Caco-2 (cell line): Measurements from ENCODE around the gene TMEM30B. TPM values are rescaled to one million over a fixed set of nuclear protein-coding genes. Genes with fewer than 3 reads are reported as not detected.

Source experiments
- BruUV-seq: library from RNA; stranded (reverse); fragments of 400-500 nt; replicated peaks from 2 replicates; lab custom pipeline; 2021; lab: Mats Ljungman, UMichigan
- CTCF ChIA-PET: fragments of 300-600 bp; sonication (Branson Sonifier 250); formaldehyde crosslinking; loops from one replicate; lab custom pipeline; 2022; ENCODE audit warnings: antibody characterized with exemption; lab: Charles Lee
- POLR2A ChIA-PET: fragments of 300-600 bp; sonication (Branson Sonifier 250); formaldehyde crosslinking; loops from one replicate; lab custom pipeline; 2022; ENCODE audit warnings: antibody characterized with exemption; lab: Charles Lee
- DNase-seq, 2 experiments: peaks; one replicate each; pipeline versions ENCODE4 v3.0.0 to v3.0.0-alpha.2; 2020 to 2022
- H3K27me3 ChIP-seq: replicated peaks from 2 replicates; pipeline ENCODE4 v1.6.0; 2011; ENCODE audit warnings: low read length; ENCODE audit not compliant: control insufficient read depth, insufficient read depth
- H3K36me3 ChIP-seq: 2 replicates; pipeline ENCODE4 v1.5.1; 2011; ENCODE audit warnings: low read length; ENCODE audit not compliant: control insufficient read depth, insufficient read depth
- H3K4me1 ChIP-seq: fragments of 250-450 bp; sonication (Bioruptor Pico); 2 replicates; pipeline ENCODE4 v1.5.1; 2020; ENCODE audit warnings: mild to moderate bottlenecking
- H3K4me3 ChIP-seq: 2 replicates; pipeline ENCODE4 v1.5.1; 2011; ENCODE audit warnings: low read depth, mild to moderate bottlenecking, control low read depth, low read length
- H3K9me3 ChIP-seq: fragments of 250-450 bp; sonication (Bioruptor Pico); 2 replicates; pipeline ENCODE4 v1.5.1; 2020; ENCODE audit warnings: mild to moderate bottlenecking, moderate library complexity
- H3K27ac Mint-ChIP-seq: one replicate; pipeline ENCODE4 v1.8.0; 2022; ENCODE audit warnings: mixed read lengths; ENCODE audit not compliant: unreplicated experiment
- H3K27me3 Mint-ChIP-seq: one replicate; pipeline ENCODE4 v1.8.0; 2022; ENCODE audit warnings: mixed read lengths; ENCODE audit not compliant: insufficient read depth, unreplicated experiment
- H3K36me3 Mint-ChIP-seq: one replicate; pipeline ENCODE4 v1.8.0; 2022; ENCODE audit warnings: mild to moderate bottlenecking, mixed read lengths; ENCODE audit not compliant: insufficient read depth, unreplicated experiment
- H3K4me1 Mint-ChIP-seq: one replicate; pipeline ENCODE4 v1.8.0; 2022; ENCODE audit warnings: low read depth, mixed read lengths; ENCODE audit not compliant: unreplicated experiment
- H3K4me3 Mint-ChIP-seq: one replicate; pipeline ENCODE4 v1.8.0; 2022; ENCODE audit warnings: mild to moderate bottlenecking, moderate library complexity, mixed read lengths; ENCODE audit not compliant: unreplicated experiment
- H3K9me3 Mint-ChIP-seq: one replicate; pipeline ENCODE4 v1.8.0; 2022; ENCODE audit warnings: mixed read lengths; ENCODE audit not compliant: unreplicated experiment
- CTCF ChIP-seq, 2 experiments: fragments of 200-600 bp in 1 of 2; IDR thresholded peaks; 1 replicate in 1 of 2; 2 replicates in 1 of 2; pipeline versions ENCODE4 v1.5.1 to v1.8.0; 2011 to 2022; ENCODE audit warnings: antibody characterized with exemption in 1 of 2, control low read depth in 1 of 2, inconsistent platforms in 1 of 2, low read depth in 1 of 2, low read length in 1 of 2, mild to moderate bottlenecking in 1 of 2, moderate library complexity in 1 of 2; ENCODE audit not compliant: insufficient read depth in 1 of 2, severe bottlenecking in 1 of 2, unreplicated experiment in 1 of 2
- intact Hi-C: fragments of 100-400 bp; cut with micrococcal nuclease; formaldehyde crosslinking; loops from one replicate; pipeline ENCODE4 v1.10.0; 2022; ENCODE audit not compliant: unreplicated experiment
- total RNA-seq: library from RNA; stranded (reverse); gene quantifications from 2 replicates; pipeline ENCODE4 v1.2.3, GENCODE V29; 2022

The TMEM30B gene
- total RNA-seq, 1 experiment from 2014 or later, result 32.5 TPM

- Histone ChIP-seq H3K4me3 (no peak overlapping the region), H3K36me3 (no peaks in the 10 kb centered on the region), H3K4me1 (no peaks in the 10 kb centered on the region), H3K9me3 (no peaks in the 10 kb centered on the region), H3K27me3 (no peaks in the 10 kb centered on the region)
- H3K27ac Mint-ChIP-seq, result no peak overlapping the region
- no peak for TF ChIP-seq CTCF (IDR thresholded peaks at IDR 0.05; ENCODE audit: insufficient read depth in 1 of 2, low read depth in 1 of 2, low read length in 1 of 2, severe bottlenecking in 1 of 2, unreplicated experiment in 1 of 2)
- no peak for DNase-seq
- CTCF ChIA-PET, result no interaction called here
- intact Hi-C loops, result no loop called here
- no peak overlapping the region for H3K4me3 Mint-ChIP-seq
- H3K27me3 Mint-ChIP-seq, result no peaks in the 10 kb centered on the region
- peaks cover 6% of the 10 kb centered on the region for H3K4me1 Mint-ChIP-seq
- POLR2A ChIA-PET, result no interaction called here
- BruUV-seq, result no TSS peak
- H3K9me3 Mint-ChIP-seq, result no peaks in the 10 kb centered on the region
- no peaks in the 10 kb centered on the region for H3K36me3 Mint-ChIP-seq
Measured at GRCh38 chr14:61328626-61329262, 47.6 kb upstream of the TMEM30B start.

- Histone ChIP-seq H3K4me1 (0 out of 2 replicates have a peak, but pooled peaks cover 3% of the 10 kb centered on the region), H3K27me3 (no peaks in the 10 kb centered on the region), H3K9me3 (no peaks in the 10 kb centered on the region), H3K4me3 (no peak overlapping the region), H3K36me3 (no peaks in the 10 kb centered on the region)
- peaks cover 7% of the 10 kb centered on the region for H3K36me3 Mint-ChIP-seq
- TF ChIP-seq CTCF (IDR thresholded peaks at IDR 0.05; ENCODE audit: insufficient read depth in 1 of 2, low read depth in 1 of 2, low read length in 1 of 2, severe bottlenecking in 1 of 2, unreplicated experiment in 1 of 2), result no peak
- ChIA-PET CTCF (interaction anchor here (0.5 kb wide), 1 partner anchor 12 kb away, joined by 3 read pairs; no protein-coding TSS in a partner anchor), POLR2A (no interaction called here)
- H3K27ac Mint-ChIP-seq, result no peak overlapping the region
- no peaks in the 10 kb centered on the region for H3K27me3 Mint-ChIP-seq
- no peaks in the 10 kb centered on the region for H3K4me1 Mint-ChIP-seq
- no peak overlapping the region for H3K4me3 Mint-ChIP-seq
- H3K9me3 Mint-ChIP-seq, result no peaks in the 10 kb centered on the region
- BruUV-seq, result no TSS peak
- intact Hi-C loops, result no loop called here
- DNase-seq, result peak in 1 of 2 experiments; percentile 27
Measured at GRCh38 chr14:61326847-61327246, 45.7 kb upstream of the TMEM30B start.

- Histone ChIP-seq H3K4me1 (0 out of 2 replicates have a peak, but pooled peaks cover 3% of the 10 kb centered on the region), H3K9me3 (no peaks in the 10 kb centered on the region), H3K36me3 (no peaks in the 10 kb centered on the region), H3K4me3 (no peak overlapping the region), H3K27me3 (no peaks in the 10 kb centered on the region)
- no peak for DNase-seq
- intact Hi-C loops, result no loop called here
- peaks cover 7% of the 10 kb centered on the region for H3K36me3 Mint-ChIP-seq
- ChIA-PET CTCF (no interaction called here), POLR2A (no interaction called here)
- no peaks in the 10 kb centered on the region for H3K9me3 Mint-ChIP-seq
- no peak overlapping the region for H3K27ac Mint-ChIP-seq
- H3K4me1 Mint-ChIP-seq, result no peaks in the 10 kb centered on the region
- no peaks in the 10 kb centered on the region for H3K27me3 Mint-ChIP-seq
- no TSS peak for BruUV-seq
- no peak for TF ChIP-seq CTCF (IDR thresholded peaks at IDR 0.05; ENCODE audit: insufficient read depth in 1 of 2, low read depth in 1 of 2, low read length in 1 of 2, severe bottlenecking in 1 of 2, unreplicated experiment in 1 of 2)
- H3K4me3 Mint-ChIP-seq, result no peak overlapping the region
Measured at GRCh38 chr14:61326146-61326545, 45.0 kb upstream of the TMEM30B start.
